Fibroblast of the aortic adventitia (primary cell): ENCODE data around the gene PACC1. TPM values are rescaled to one million over a fixed set of nuclear protein-coding genes. Genes with fewer than 3 reads are reported as not detected.

Experiments
- DNase-seq: peaks from one replicate; pipeline ENCODE4 v3.0.0-alpha.2; 2010; ENCODE audit warnings: low read depth
- H3K4me3 ChIP-seq: 2 replicates; pipeline ENCODE4 v1.5.1; 2011; ENCODE audit warnings: low read depth, mild to moderate bottlenecking, control low read depth, low read length, moderate library complexity
- CTCF ChIP-seq: IDR thresholded peaks from 2 replicates; pipeline ENCODE4 v1.5.1; 2011; ENCODE audit warnings: mild to moderate bottlenecking, low read length, control low read depth, inconsistent platforms; ENCODE audit not compliant: insufficient read depth
- total RNA-seq: library from RNA; depleted of rRNA; stranded (reverse); fragments of >200 nt; gene quantifications from 2 replicates; pipeline ENCODE4 v1.2.3, GENCODE V29; 2012; ENCODE audit warnings: low replicate concordance

The PACC1 gene
- total RNA-seq, 1 donor = 5.1 TPM

GRCh38 chr1:212355230-212355969 is 59.3 kb downstream of the PACC1 start:
- DNase-seq = peak; percentile 24
- no peak for TF ChIP-seq CTCF
- H3K4me3 ChIP-seq = no peak overlapping the region

- no peak overlapping the region for H3K4me3 ChIP-seq
- TF ChIP-seq CTCF = no peak
- no peak for DNase-seq
These were observed 60.2 kb downstream of the PACC1 start for GRCh38 chr1:212354464-212354863.

- no peak overlapping the region for H3K4me3 ChIP-seq
- DNase-seq = no peak
- TF ChIP-seq CTCF = no peak
These were observed 61.5 kb downstream of the PACC1 start for GRCh38 chr1:212353181-212353580.

- TF ChIP-seq CTCF = no peak
- DNase-seq = no peak
- H3K4me3 ChIP-seq = no peak overlapping the region
These were observed 62.9 kb downstream of the PACC1 start for GRCh38 chr1:212351588-212352362.

- no peak for TF ChIP-seq CTCF
- DNase-seq = peak; percentile 4
- H3K4me3 ChIP-seq = no peak overlapping the region
These were observed 68.1 kb downstream of the PACC1 start for GRCh38 chr1:212346601-212347000.

- no peak for TF ChIP-seq CTCF
- H3K4me3 ChIP-seq = no peak overlapping the region
- no peak for DNase-seq
These were observed 69.8 kb downstream of the PACC1 start for GRCh38 chr1:212344905-212345304.

GRCh38 chr1:212341090-212341489 is 73.6 kb downstream of the PACC1 start:
- DNase-seq = no peak
- no peak for TF ChIP-seq CTCF
- H3K4me3 ChIP-seq = no peak overlapping the region
